Heart left ventricle (tissue), 13 donors: ENCODE results near the gene DOCK4.

Experiments
- CTCF ChIP-seq, 12 donors: fragments of 200-600 bp; sonication (generic) in 4 of 12; IDR thresholded peaks; one replicate each; pipeline versions ENCODE4 v1.5.0 to v1.8.0; 2018 to 2022; ENCODE audit warnings: antibody characterized with exemption in 12 of 12, mild to moderate bottlenecking in 5 of 12
- POLR2A ChIP-seq, 2 donors: fragments of 450-650 bp; IDR thresholded peaks; one replicate each; pipeline ENCODE4 v1.6.1; 2017; ENCODE audit warnings: antibody characterized with exemption in 2 of 2, mild to moderate bottlenecking in 2 of 2, moderate library complexity in 2 of 2
- donor health status: ischemic (EF 13 %, LVEDD 7.1; RV severe dilation, severe dysfunction).
- donor health status: DM: no; HTN: yes; CAD: no.
- donor health status: DM: no; HTN: no; CAD: no.
- donor health status: ischemic (EF 25% LVEDD 6.9; RV normal size, moderate dysfunction).
- donor health status: ischemic (EF 25% LVEDD 5.7; RV mildly dilated, moderate dysfunction).
- donor health status: ischemic (EF 35%, LVEDD 5.7; RV mildly dilated, moderate dysfunction).
- donor health status: nonischemic (EF 11% LVEDD 7.7; RV severe dilation, severe dysfunction).
- donor health status: DM: yes; HTN: yes; CAD: no.
- donor health status: PGD.
- donor health status: ischemic (EF 29% LVEDD 5.4; RV normal size, mild dysfunction).
- donor health status: nonischemic (EF 23%, LVEDD 6.1; RV moderate dilation, normal function).

GRCh38 chr7:112073530-112073929, 132.7 kb downstream of the DOCK4 start:
- TF ChIP-seq CTCF (IDR thresholded peaks at IDR 0.05) (no peak), POLR2A (IDR thresholded peaks at IDR 0.05) (no peak)
